Naive thymus-derived CD4-positive, alpha-beta T cell (primary cell): ENCODE results near the gene LHX4. TPM values are rescaled to one million over a fixed set of nuclear protein-coding genes. Genes with fewer than 3 reads are reported as not detected.
A peak's percentile ranks its signal among the peaks of the same experiment; 100 is the strongest.

Experiments
- ATAC-seq: fragments of 150-1000 bp; cut with Tn5 transposase; 2 replicates; pipeline ENCODE4 v1.10.0; 2021; ENCODE audit warnings: mild to moderate bottlenecking, moderate library complexity
- CTCF ChIA-PET: fragments of 350-600 bp; sonication (Branson Sonifier 250); formaldehyde crosslinking; loops from one replicate; lab custom pipeline; 2021; ENCODE audit warnings: antibody characterized with exemption; lab: Charles Lee
- POLR2A ChIA-PET: fragments of 350-600 bp; sonication (Branson Sonifier 250); formaldehyde crosslinking; loops from one replicate; lab custom pipeline; 2021; ENCODE audit warnings: antibody characterized with exemption, inconsistent platforms; lab: Charles Lee
- DNase-seq, 9 donors: peaks; one replicate each; pipeline versions ENCODE4 v3.0.0 to v3.0.0-alpha.2; 2020 to 2022; ENCODE audit warnings: mixed read lengths in 1 of 9
- H3K27ac ChIP-seq: one replicate; pipeline ENCODE4 v1.7.0; 2013; ENCODE audit warnings: mild to moderate bottlenecking, low read depth, low read length, moderate library complexity
- H3K27me3 ChIP-seq, 2 donors: one replicate each; pipeline ENCODE4 v1.7.0; 2013; ENCODE audit warnings: low read length in 2 of 2, mild to moderate bottlenecking in 2 of 2, moderate library complexity in 2 of 2; ENCODE audit not compliant: control insufficient read depth in 2 of 2, insufficient read depth in 2 of 2
- H3K36me3 ChIP-seq, 3 experiments: 1 replicate in 2 of 3; 2 replicates in 1 of 3; pipeline ENCODE4 v1.7.0; 2013; ENCODE audit warnings: low read length in 3 of 3, mild to moderate bottlenecking in 3 of 3, moderate library complexity in 1 of 3; ENCODE audit not compliant: insufficient read depth in 3 of 3, control insufficient read depth in 2 of 3
- H3K4me1 ChIP-seq, 2 donors: one replicate each; pipeline ENCODE4 v1.7.0; 2013; ENCODE audit warnings: low read length in 2 of 2, mild to moderate bottlenecking in 2 of 2, moderate library complexity in 1 of 2; ENCODE audit not compliant: control insufficient read depth in 2 of 2, insufficient read depth in 2 of 2
- H3K4me3 ChIP-seq: 2 replicates; pipeline ENCODE4 v1.7.0; 2013; ENCODE audit warnings: mild to moderate bottlenecking, low read length
- H3K9me3 ChIP-seq, 3 experiments: 1 replicate in 2 of 3; 2 replicates in 1 of 3; pipeline ENCODE4 v1.7.0; 2013; ENCODE audit warnings: low read length in 3 of 3; ENCODE audit not compliant: control insufficient read depth in 2 of 3
- H3K27ac Mint-ChIP-seq, 9 donors: one replicate each; pipeline ENCODE4 v1.8.0; 2020 to 2022; ENCODE audit warnings: mixed read lengths in 9 of 9, mild to moderate bottlenecking in 8 of 9, moderate library complexity in 5 of 9, inconsistent platforms in 2 of 9
- H3K27me3 Mint-ChIP-seq, 5 donors: one replicate each; pipeline ENCODE4 v1.8.0; 2021 to 2022; ENCODE audit warnings: mixed read lengths in 5 of 5, mild to moderate bottlenecking in 1 of 5
- H3K36me3 Mint-ChIP-seq, 5 donors: one replicate each; pipeline ENCODE4 v1.8.0; 2020 to 2022; ENCODE audit warnings: mixed read lengths in 5 of 5, mild to moderate bottlenecking in 3 of 5, inconsistent platforms in 1 of 5
- H3K4me1 Mint-ChIP-seq, 7 donors: one replicate each; pipeline ENCODE4 v1.8.0; 2020 to 2022; ENCODE audit warnings: mixed read lengths in 7 of 7, mild to moderate bottlenecking in 3 of 7, inconsistent platforms in 1 of 7
- H3K4me3 Mint-ChIP-seq, 10 donors: one replicate each; pipeline ENCODE4 v1.8.0; 2020 to 2022; ENCODE audit warnings: mild to moderate bottlenecking in 10 of 10, mixed read lengths in 10 of 10, moderate library complexity in 6 of 10, inconsistent platforms in 2 of 10
- H3K9me3 Mint-ChIP-seq, 11 donors: one replicate each; pipeline ENCODE4 v1.8.0; 2020 to 2022; ENCODE audit warnings: mixed read lengths in 11 of 11, mild to moderate bottlenecking in 4 of 11, inconsistent platforms in 1 of 11, moderate library complexity in 1 of 11
- intact Hi-C, 2 donors: fragments of 100-400 bp; cut with micrococcal nuclease; formaldehyde crosslinking; loops; one replicate each; pipeline ENCODE4 v1.15.1; 2023
- polyA plus RNA-seq, 2 donors: library from polyadenylated mRNA; unstranded; fragments of 300-500 nt; fragmentation: Illumina TruSeq; gene quantifications; one replicate each; pipeline ENCODE4 v1.2.3, GENCODE V29; 2021
- total RNA-seq, 6 experiments: library from RNA in 5 of 6; stranded (reverse) in 5 of 6; gene quantifications; 1 replicate in 5 of 6; 2 replicates in 1 of 6; pipeline ENCODE4 v1.2.3 and lab custom pipeline; 2021 to 2026

Gene LHX4
- total and polyA plus RNA-seq, 7 experiments from 2014 or later = 0.07 to 0.58 (median 0.24) TPM; not detected in 4

- intact Hi-C loops = no loop called here
- ChIA-PET POLR2A (no interaction called here), CTCF (interaction anchor here (1.1 kb wide), 1 partner anchor 228 kb away, joined by 3 read pairs; no protein-coding TSS in a partner anchor)
- Histone ChIP-seq H3K36me3 (no peaks in the 10 kb centered on the region), H3K27me3 (peaks cover 0 to 6% of the 10 kb centered on the region in 2 donors), H3K27ac (no peak overlapping the region), H3K4me1 (no peaks in the 10 kb centered on the region), H3K4me3 (no peak overlapping the region), H3K9me3 (no peaks in the 10 kb centered on the region)
- no peak for DNase-seq
- no peaks in the 10 kb centered on the region for H3K36me3 Mint-ChIP-seq
- no peak for ATAC-seq
- H3K4me3 Mint-ChIP-seq = no peak overlapping the region
- H3K4me1 Mint-ChIP-seq = peaks cover 0 to 4% (median 0%) of the 10 kb centered on the region in 7 donors
- H3K27me3 Mint-ChIP-seq = peaks cover 2 to 58% (median 44%) of the 10 kb centered on the region in 5 donors
- H3K9me3 Mint-ChIP-seq = no peaks in the 10 kb centered on the region
- peak overlapping the region in 1 of 9 donors; percentile 66 for H3K27ac Mint-ChIP-seq
Measured at GRCh38 chr1:180249725-180250498, 19.8 kb downstream of the LHX4 start.

GRCh38 chr1:180250499-180250770 lies 20.4 kb downstream of the LHX4 start:
- H3K4me3 ChIP-seq = no peak overlapping the region
- no peaks in the 10 kb centered on the region for H3K4me1 ChIP-seq
- intact Hi-C loops = no loop called here
- no peak for ATAC-seq
- no peaks in the 10 kb centered on the region for H3K9me3 ChIP-seq
- ChIA-PET POLR2A (no interaction called here), CTCF (no interaction called here)
- no peak for DNase-seq
- Mint-ChIP-seq H3K36me3 (no peaks in the 10 kb centered on the region), H3K27ac (no peak overlapping the region), H3K27me3 (peaks cover 2 to 55% (median 41%) of the 10 kb centered on the region in 5 donors), H3K9me3 (no peaks in the 10 kb centered on the region), H3K4me1 (peaks cover 0 to 4% (median 0%) of the 10 kb centered on the region in 7 donors), H3K4me3 (no peak overlapping the region)
- no peak overlapping the region for H3K27ac ChIP-seq
- H3K27me3 ChIP-seq = peaks cover 0 to 6% of the 10 kb centered on the region in 2 donors
- no peaks in the 10 kb centered on the region for H3K36me3 ChIP-seq

GRCh38 chr1:180250883-180251509 lies 20.9 kb downstream of the LHX4 start:
- Histone ChIP-seq H3K36me3 (no peaks in the 10 kb centered on the region), H3K27me3 (peaks cover 0 to 6% of the 10 kb centered on the region in 2 donors), H3K4me1 (no peaks in the 10 kb centered on the region), H3K27ac (no peak overlapping the region), H3K4me3 (no peak overlapping the region), H3K9me3 (no peaks in the 10 kb centered on the region)
- intact Hi-C loops = no loop called here
- H3K36me3 Mint-ChIP-seq = no peaks in the 10 kb centered on the region
- no peaks in the 10 kb centered on the region for H3K9me3 Mint-ChIP-seq
- CTCF ChIA-PET = no interaction called here
- H3K27ac Mint-ChIP-seq = no peak overlapping the region
- POLR2A ChIA-PET = no interaction called here
- no peak overlapping the region for H3K4me3 Mint-ChIP-seq
- peaks cover 0 to 4% (median 0%) of the 10 kb centered on the region in 7 donors for H3K4me1 Mint-ChIP-seq
- ATAC-seq = no peak
- DNase-seq = no peak
- H3K27me3 Mint-ChIP-seq = peaks cover 2 to 57% (median 45%) of the 10 kb centered on the region in 5 donors

GRCh38 chr1:180251526-180252305 lies 21.7 kb downstream of the LHX4 start:
- ATAC-seq (no peak), DNase-seq (no peak)
- Mint-ChIP-seq H3K9me3 (no peaks in the 10 kb centered on the region), H3K36me3 (no peaks in the 10 kb centered on the region), H3K27ac (no peak overlapping the region), H3K27me3 (peaks cover 2 to 63% (median 48%) of the 10 kb centered on the region in 5 donors), H3K4me1 (peaks cover 0 to 4% (median 0%) of the 10 kb centered on the region in 7 donors), H3K4me3 (no peak overlapping the region)
- no peaks in the 10 kb centered on the region for H3K9me3 ChIP-seq
- POLR2A ChIA-PET = no interaction called here
- peaks cover 0 to 6% of the 10 kb centered on the region in 2 donors for H3K27me3 ChIP-seq
- intact Hi-C loops = loop anchor here (1.0 to 2.0 kb wide), 4 partner anchors 165 to 231 kb away; no protein-coding TSS in a partner anchor
- CTCF ChIA-PET = interaction anchor here (1.3 to 2.2 kb wide), 2 partner anchors 226 to 227 kb away, joined by 3 to 10 read pairs; no protein-coding TSS in a partner anchor
- no peaks in the 10 kb centered on the region for H3K36me3 ChIP-seq
- no peak overlapping the region for H3K27ac ChIP-seq
- H3K4me3 ChIP-seq = no peak overlapping the region
- no peaks in the 10 kb centered on the region for H3K4me1 ChIP-seq

GRCh38 chr1:180252638-180253536 lies 22.8 kb downstream of the LHX4 start:
- CTCF ChIA-PET = interaction anchor here (0.9 to 2.2 kb wide), 6 partner anchors 9 to 226 kb away, joined by 3 to 10 read pairs (median 3); no protein-coding TSS in a partner anchor
- Histone ChIP-seq H3K4me3 (no peak overlapping the region), H3K9me3 (no peaks in the 10 kb centered on the region), H3K4me1 (no peaks in the 10 kb centered on the region), H3K36me3 (no peaks in the 10 kb centered on the region), H3K27me3 (peaks cover 0 to 6% of the 10 kb centered on the region in 2 donors), H3K27ac (no peak overlapping the region)
- POLR2A ChIA-PET = no interaction called here
- peak; percentile 79 for ATAC-seq
- H3K9me3 Mint-ChIP-seq = no peaks in the 10 kb centered on the region
- DNase-seq = peak in 8 of 9 donors; percentile 35 to 75 (median 46)
- intact Hi-C loops = loop anchor here (1.0 to 2.0 kb wide), 4 partner anchors 163 to 229 kb away; no protein-coding TSS in a partner anchor
- no peak overlapping the region for H3K4me3 Mint-ChIP-seq
- H3K27me3 Mint-ChIP-seq = peaks cover 2 to 64% (median 51%) of the 10 kb centered on the region in 5 donors
- peaks cover 0 to 2% (median 0%) of the 10 kb centered on the region in 7 donors for H3K4me1 Mint-ChIP-seq
- no peak overlapping the region for H3K27ac Mint-ChIP-seq
- H3K36me3 Mint-ChIP-seq = no peaks in the 10 kb centered on the region
